ENCODE data around the gene TEX14. TPM values are rescaled to one million over a fixed set of nuclear protein-coding genes. Genes with fewer than 3 reads are reported as not detected.

The TEX14 gene
- total and polyA plus RNA-seq, 7 donors: 0.05 to 3.5 (median 0.11) TPM; not detected in 1

- no peak for ATAC-seq
- Histone ChIP-seq H3K9me3 (no peaks in the 10 kb centered on the region), H3K27ac (no peak overlapping the region), H3K4me3 (no peak overlapping the region), H3K27me3 (ENCODE audit: insufficient read depth in 3 of 3, low read length in 2 of 3) (no peaks in the 10 kb centered on the region), H3K4me1 (no peaks in the 10 kb centered on the region), H3K36me3 (ENCODE audit: insufficient read depth in 1 of 2, low read depth in 1 of 2) (no peaks in the 10 kb centered on the region)
- no peak for DNase-seq
- TF ChIP-seq CTCF (IDR thresholded peaks at IDR 0.05): no peak
- 31 to 43% (median 41%) methylated on average over 7 of the region's 7 CpGs for WGBS, 3 donors
- intact Hi-C loops (cut with DNase I): no loop called here
Measured at GRCh38 chr17:58614859-58615459, 76.9 kb downstream of the TEX14 start.

- intact Hi-C loops (cut with DNase I): no loop called here
- WGBS, 3 donors: 77 to 89% (median 87%) methylated on average over 4 of the region's 4 CpGs
- DNase-seq (no peak), ATAC-seq (no peak)
- no peak for TF ChIP-seq CTCF (IDR thresholded peaks at IDR 0.05)
- no peak overlapping the region for H3K4me3 ChIP-seq
- H3K36me3 ChIP-seq (ENCODE audit: insufficient read depth in 1 of 2, low read depth in 1 of 2): no peaks in the 10 kb centered on the region
- no peak overlapping the region for H3K27ac ChIP-seq
- H3K27me3 ChIP-seq (ENCODE audit: insufficient read depth in 3 of 3, low read length in 2 of 3): no peaks in the 10 kb centered on the region
- H3K4me1 ChIP-seq: no peaks in the 10 kb centered on the region
- no peaks in the 10 kb centered on the region for H3K9me3 ChIP-seq
Measured at GRCh38 chr17:58611331-58611730, 80.5 kb downstream of the TEX14 start.

GRCh38 chr17:58606934-58607333, 84.9 kb downstream of the TEX14 start:
- DNase-seq: no peak
- WGBS, 3 donors: 72 to 87% (median 77%) methylated on average over 4 of the region's 4 CpGs
- ATAC-seq: no peak
- no peak for TF ChIP-seq CTCF (IDR thresholded peaks at IDR 0.05)
- Histone ChIP-seq H3K27me3 (ENCODE audit: insufficient read depth in 3 of 3, low read length in 2 of 3) (no peaks in the 10 kb centered on the region), H3K4me1 (no peaks in the 10 kb centered on the region), H3K27ac (no peak overlapping the region), H3K36me3 (ENCODE audit: insufficient read depth in 1 of 2, low read depth in 1 of 2) (no peaks in the 10 kb centered on the region), H3K4me3 (no peak overlapping the region), H3K9me3 (no peaks in the 10 kb centered on the region)
- intact Hi-C loops (cut with DNase I): no loop called here

- no peak overlapping the region for H3K4me3 ChIP-seq
- no peaks in the 10 kb centered on the region for H3K36me3 ChIP-seq (ENCODE audit: insufficient read depth in 1 of 2, low read depth in 1 of 2)
- DNase-seq (no peak), ATAC-seq (no peak)
- H3K9me3 ChIP-seq: no peaks in the 10 kb centered on the region
- no peak overlapping the region for H3K27ac ChIP-seq
- H3K27me3 ChIP-seq (ENCODE audit: insufficient read depth in 3 of 3, low read length in 2 of 3): no peaks in the 10 kb centered on the region
- H3K4me1 ChIP-seq: no peaks in the 10 kb centered on the region
- 53 to 62% (median 60%) methylated on average over 2 of the region's 2 CpGs for WGBS, 3 donors
- TF ChIP-seq CTCF (IDR thresholded peaks at IDR 0.05): no peak
- intact Hi-C loops (cut with DNase I): no loop called here
Measured at GRCh38 chr17:58605986-58606385, 85.9 kb downstream of the TEX14 start.

GRCh38 chr17:58605470-58605869, 86.4 kb downstream of the TEX14 start:
- no peak for ATAC-seq
- DNase-seq: no peak
- no peak for TF ChIP-seq CTCF (IDR thresholded peaks at IDR 0.05)
- WGBS, 3 donors: 66 to 84% (median 78%) methylated on average over 1 of the region's 1 CpG
- H3K27me3 ChIP-seq (ENCODE audit: insufficient read depth in 3 of 3, low read length in 2 of 3): no peaks in the 10 kb centered on the region
- H3K9me3 ChIP-seq: no peaks in the 10 kb centered on the region
- H3K36me3 ChIP-seq (ENCODE audit: insufficient read depth in 1 of 2, low read depth in 1 of 2): no peaks in the 10 kb centered on the region
- intact Hi-C loops (cut with DNase I): no loop called here
- no peaks in the 10 kb centered on the region for H3K4me1 ChIP-seq
- H3K27ac ChIP-seq: no peak overlapping the region
- no peak overlapping the region for H3K4me3 ChIP-seq
